ENCODE results near the gene MYO3B.
"Not testable (repeated sequence)": the region's sequence is repeated elsewhere in the genome, so short reads cannot be mapped to it uniquely, and the experiment has no call there.

The MYO3B gene

DNA sequence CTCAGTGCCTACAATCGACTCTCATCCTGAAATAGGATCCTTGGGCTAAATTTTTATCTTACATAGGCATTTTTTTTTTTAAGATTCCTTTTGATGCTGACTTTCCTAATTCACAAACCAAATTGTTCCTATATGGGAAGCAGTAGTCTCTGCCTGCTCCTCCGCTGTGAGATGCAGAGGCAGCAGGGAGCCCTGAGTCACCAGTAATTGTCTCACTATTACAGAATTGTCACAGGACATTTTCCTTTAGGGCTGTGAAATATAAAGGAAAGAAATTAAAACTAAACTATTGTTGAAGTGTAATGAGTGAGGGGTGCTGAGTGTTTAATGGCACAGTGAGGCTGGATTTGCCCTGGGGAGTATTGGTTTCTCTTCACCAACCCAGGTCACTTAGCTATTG is 63.8 kb downstream of the MYO3B start:
- no peak for DNase-seq

DNA sequence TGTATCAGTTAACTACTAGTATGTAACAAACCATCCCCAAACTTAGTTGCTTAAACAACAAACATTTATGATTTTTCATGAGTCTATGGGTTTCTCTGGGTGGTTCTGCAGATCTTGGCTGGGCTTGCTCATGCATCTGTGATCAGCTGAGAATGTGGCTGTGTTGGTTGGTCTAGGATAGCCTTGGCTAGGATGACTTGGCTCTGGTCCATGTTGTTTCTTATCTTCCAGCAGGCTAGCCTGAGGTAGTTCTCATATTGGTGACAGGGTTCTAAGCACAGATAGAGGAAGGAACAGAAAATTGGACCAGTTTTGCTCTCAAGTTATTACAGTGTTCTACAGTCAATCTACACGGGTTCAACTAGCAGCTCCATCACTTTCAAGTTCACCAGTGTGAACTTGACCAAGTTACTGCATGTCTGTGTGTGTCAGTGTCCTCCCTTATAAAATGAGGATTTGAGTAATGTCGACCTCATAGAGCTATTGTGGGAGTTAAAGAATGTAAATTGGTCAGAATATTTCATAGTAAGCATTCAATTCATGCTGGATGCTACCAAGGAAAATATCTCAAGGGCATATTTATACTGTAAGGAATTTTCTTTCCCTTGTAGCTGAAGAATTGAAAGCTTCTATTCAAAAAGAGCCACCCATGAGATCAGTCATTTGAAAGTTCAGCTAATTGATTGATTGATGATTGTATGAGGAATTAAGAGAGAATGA is 65.3 kb downstream of the MYO3B start:
- no peak for DNase-seq

- DNase-seq, result no peak
Observed at GRCh38 chr2:170243898-170244297, 66.0 kb downstream of the MYO3B start.

GRCh38 chr2:170244555-170244954 is 66.6 kb downstream of the MYO3B start:
- DNase-seq, result no peak

DNA sequence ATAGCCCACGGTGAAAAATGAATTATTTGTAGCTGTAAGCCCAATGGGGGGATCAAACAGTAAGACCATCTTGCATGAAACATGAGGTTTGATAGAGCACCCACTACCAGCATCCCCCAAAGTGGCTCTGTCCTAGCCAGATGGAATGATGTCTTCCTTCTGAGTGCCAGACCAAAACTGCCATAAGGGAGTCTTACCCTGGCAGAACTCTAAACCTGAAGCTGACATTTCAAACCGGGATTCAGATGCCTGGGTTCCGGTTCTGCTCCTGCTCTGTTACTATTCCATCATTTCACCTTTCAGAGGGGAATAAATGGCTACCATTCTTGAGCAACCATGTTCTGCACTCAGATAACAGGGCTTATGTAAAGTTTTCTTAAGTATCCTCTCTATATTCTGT is 67.4 kb downstream of the MYO3B start:
- no peak for DNase-seq

- DNase-seq, result no peak
Observed at GRCh38 chr2:170247333-170247732, 69.4 kb downstream of the MYO3B start.

DNA sequence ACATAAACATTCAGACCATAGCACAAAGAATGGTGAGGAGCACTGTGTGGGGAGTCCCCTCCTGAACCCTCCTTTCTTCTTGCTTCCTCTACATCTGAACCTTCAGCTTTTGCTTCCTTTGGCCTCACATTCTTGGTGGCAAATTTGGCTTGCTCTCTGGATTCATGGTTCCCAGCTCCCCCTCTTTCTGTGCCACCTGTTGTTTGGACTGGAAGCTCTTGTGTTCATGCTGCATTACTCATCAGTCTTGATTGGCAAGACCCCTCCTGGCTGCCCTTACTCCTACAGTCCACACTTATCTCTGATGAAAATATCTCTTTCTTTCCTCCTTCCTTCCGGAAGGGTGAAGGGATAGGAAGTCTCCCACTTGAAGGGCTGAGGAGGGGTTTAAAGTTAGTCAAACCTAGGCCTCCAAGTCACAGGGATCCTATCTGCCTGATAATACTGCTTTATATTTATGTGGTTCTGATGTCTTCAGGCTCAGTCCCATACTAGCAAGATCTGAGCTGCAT is 70.0 kb downstream of the MYO3B start:
- no peak for DNase-seq

DNA sequence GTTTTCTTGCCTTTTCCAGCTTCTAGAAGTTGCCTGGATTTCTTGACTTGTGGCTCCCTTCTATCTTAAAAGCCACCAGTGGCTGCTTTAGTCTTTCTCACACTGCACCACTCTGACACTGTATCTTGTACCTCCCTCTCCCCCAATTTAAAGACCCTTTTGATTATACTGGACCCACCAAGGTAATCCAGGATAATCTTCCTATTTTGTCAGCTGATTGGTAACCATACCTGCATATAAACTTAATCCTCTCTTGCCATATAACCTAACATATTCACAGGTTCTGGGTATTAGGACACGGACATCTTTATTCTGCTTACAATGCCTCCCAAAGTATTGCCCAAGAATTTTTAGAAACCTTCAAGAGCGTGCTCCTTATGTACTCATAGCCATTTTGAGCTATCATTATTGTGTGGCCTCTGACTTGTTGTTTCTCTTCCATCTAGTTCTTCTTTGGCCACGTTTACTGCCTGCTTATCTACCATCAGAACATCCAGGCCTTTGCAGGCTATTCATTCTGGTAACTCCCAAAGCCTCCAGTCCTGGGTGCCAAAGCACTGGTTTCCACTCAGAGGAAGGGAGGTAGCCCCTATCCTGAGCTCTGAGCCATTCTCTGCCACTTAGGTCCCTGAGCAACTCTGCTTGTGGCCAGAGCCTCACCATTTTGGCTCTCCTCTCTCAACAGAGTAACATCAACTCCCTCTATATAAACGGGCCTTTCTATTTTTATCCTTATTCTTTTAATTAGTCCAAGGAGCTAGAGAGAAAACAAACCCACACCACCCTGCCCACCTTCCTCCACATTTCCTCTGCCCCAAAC is 70.8 kb downstream of the MYO3B start:
- DNase-seq, result no peak

GRCh38 chr2:170249761-170250160 is 71.8 kb downstream of the MYO3B start:
- DNase-seq, result no peak

- DNase-seq, result no peak
Observed at GRCh38 chr2:170250584-170250983, 72.6 kb downstream of the MYO3B start.

- DNase-seq, result no peak
Observed at GRCh38 chr2:170252414-170252813, 74.5 kb downstream of the MYO3B start.

DNA sequence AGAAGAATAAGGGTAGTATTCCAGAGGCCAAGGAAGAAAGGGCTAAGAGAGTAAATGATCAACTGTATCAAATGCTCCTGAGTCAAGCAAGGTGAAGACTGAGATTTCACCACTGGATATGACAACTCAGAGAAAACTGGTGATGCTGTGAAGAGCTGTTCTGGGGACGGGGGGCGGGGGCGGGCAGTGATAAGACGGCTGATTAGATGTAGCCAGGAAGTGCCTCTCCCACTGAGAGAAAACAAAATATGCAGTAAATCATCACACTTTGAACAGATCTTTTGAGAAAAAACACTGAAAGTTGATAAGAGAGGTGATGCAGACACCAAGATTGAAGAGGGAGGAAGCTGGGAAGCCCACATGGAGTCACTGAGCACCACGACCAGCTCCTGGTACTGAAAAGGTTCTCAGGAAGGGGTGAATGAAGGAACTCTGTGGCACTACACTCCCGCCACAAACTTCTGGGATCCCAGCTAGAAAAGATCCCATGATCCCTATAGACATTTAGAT is 75.8 kb downstream of the MYO3B start:
- DNase-seq, result no peak

DNA sequence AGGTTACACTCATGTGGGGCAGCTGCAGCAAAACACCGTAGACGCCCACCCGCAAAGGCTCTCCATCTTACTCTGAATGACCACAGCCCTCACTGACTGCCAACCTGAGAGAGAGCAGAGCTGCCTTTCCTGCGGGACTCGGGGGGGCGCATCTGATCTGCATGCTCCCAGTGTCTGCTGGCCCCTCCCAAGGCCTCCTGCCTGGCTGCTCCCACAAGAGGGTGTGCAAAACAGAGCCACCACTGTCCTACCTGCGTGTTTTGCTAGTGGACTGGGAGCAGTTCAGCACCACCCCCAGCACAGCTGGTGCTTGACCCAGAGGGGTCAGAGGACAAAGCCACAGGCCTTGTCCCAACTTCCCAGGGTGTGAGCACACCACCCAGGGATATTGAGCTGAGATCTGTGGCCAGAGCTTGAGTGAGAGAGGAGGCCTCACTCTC is 76.4 kb downstream of the MYO3B start:
- no peak for DNase-seq

DNA sequence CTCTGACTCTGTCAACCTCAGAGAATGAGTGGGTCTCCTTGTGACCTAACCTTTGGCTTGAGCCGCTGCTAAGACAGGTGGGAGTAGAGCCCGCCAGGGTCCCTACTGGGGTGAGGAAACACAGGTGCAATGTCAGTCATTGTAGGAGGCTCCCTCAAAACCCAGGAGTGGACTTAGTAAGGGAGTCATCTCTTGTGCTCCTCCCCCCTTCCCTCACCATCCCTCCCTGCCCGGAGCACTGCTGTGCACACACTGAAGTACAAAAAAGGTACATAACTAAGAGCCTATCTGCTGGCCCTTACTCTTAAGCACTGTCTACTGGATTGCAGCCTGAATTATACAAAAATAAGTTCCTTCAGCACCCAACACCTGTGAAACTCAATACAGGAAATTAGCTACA is 77.2 kb downstream of the MYO3B start:
- no peak for DNase-seq

DNA sequence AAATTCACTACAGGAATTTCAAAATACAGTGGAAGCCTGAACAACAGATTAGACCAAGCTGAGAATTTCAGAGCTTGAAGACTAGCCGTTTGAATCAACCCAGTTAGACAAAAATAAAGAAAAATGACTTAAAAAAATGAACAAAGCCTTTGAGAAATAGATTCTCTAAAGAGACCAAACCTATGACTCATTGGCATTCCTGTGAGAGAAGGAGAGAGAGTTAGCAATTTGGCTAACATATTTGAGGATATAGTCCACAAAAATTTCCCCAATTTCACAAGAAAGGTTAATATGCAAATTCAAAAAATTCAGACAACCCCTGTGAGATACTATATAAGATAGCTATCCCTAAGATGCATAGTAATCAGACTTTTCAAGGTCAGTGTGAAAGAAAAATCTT is 78.0 kb downstream of the MYO3B start:
- no peak for DNase-seq

DNA sequence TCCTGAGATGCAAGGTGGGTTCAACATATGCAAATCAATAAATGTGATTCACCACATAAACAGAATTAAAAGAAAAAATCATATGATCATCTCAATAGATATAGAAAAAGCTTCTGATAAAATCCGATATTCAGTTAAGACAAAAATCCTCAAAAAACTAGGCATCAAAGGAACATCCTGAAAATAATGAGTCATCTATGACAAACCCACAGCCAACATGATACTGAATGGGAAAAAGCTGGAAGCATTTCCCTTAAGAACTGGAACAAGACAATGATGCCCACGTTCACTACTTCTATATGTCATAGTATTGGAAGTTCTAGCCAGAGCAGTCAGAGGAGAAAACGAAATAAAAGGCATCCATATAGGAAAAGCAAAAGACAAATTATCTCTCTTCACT is 80.4 kb downstream of the MYO3B start:
- DNase-seq, result no peak

DNA sequence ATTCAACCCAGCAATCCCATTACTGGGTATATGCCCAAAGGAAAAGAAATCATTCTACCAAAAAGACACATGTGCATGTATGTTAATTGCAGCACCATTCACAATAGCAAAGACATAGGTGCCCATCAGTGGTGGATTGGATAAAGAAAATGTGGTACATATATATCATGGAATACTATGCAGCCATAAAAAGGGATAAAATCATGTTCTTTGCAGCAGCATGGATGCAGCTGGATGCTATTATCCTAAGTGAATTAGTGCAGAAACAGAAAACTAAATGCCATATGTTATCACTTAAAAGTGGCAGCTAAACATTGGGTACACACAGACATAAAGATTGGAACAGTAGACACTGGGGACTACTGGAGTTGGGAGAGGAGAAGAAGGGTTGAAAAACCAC is 82.2 kb downstream of the MYO3B start:
- no peak for DNase-seq

GRCh38 chr2:170261566-170261965 is 83.6 kb downstream of the MYO3B start:
- no peak for DNase-seq

- DNase-seq, result no peak
Observed at GRCh38 chr2:170262343-170262742, 84.4 kb downstream of the MYO3B start.

DNA sequence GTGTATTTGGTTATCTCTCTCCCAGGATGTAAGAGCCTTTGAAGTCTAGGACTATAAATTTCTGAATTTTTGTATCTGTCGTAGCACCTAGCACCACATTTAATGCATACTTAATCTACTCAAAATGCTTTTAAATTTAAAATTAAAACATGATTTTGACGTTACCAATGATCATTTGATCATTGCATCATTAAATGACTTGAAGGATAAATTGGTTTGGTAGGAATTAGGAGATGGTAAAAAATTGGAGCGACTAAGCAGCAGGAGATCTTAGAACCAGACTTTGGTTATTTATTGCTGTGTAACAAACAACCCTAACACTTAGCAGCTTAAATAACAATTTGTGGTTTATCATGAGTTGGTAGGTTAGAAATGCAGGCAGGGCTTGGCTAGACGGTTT is 84.9 kb downstream of the MYO3B start:
- no peak for DNase-seq

- not testable (repeated sequence) for DNase-seq
Observed at GRCh38 chr2:170263728-170264521, 86.0 kb downstream of the MYO3B start.

- DNase-seq, result no peak
Observed at GRCh38 chr2:170264522-170264860, 86.5 kb downstream of the MYO3B start.

- DNase-seq, result no peak
Observed at GRCh38 chr2:170264865-170265264, 86.9 kb downstream of the MYO3B start.
